Tibial artery (tissue), 4 donors: ENCODE data around the gene GALNTL6.

Experiments
- DNase-seq, 2 donors: peaks; one replicate each; pipeline ENCODE4 v3.0.0-alpha.2; 2019
- H3K27ac ChIP-seq, 2 donors: fragments of 200-600 bp; sonication (generic) in 1 of 2; 1 replicate in 1 of 2; 2 replicates in 1 of 2; pipeline ENCODE4 v1.5.1; 2018 to 2019; ENCODE audit warnings: mild to moderate bottlenecking in 1 of 2
- H3K27me3 ChIP-seq, 2 donors: fragments of 200-600 bp; sonication (generic) in 1 of 2; one replicate each; pipeline versions ENCODE4 v1.5.1 to v1.6.0; 2016 to 2019
- H3K36me3 ChIP-seq, 3 donors: fragments of 200-600 bp; sonication (generic) in 2 of 3; one replicate each; pipeline ENCODE4 v1.5.1; 2016 to 2019; ENCODE audit warnings: mild to moderate bottlenecking in 2 of 3
- H3K4me1 ChIP-seq, 4 donors: fragments of 200-600 bp; sonication (generic) in 2 of 4; 1 replicate in 3 of 4; 2 replicates in 1 of 4; pipeline ENCODE4 v1.5.1; 2016 to 2019
- H3K4me3 ChIP-seq, 2 donors: fragments of 200-600 bp; sonication (generic) in 1 of 2; 1 replicate in 1 of 2; 2 replicates in 1 of 2; pipeline ENCODE4 v1.5.1; 2018 to 2019; ENCODE audit warnings: mild to moderate bottlenecking in 2 of 2
- H3K9me3 ChIP-seq, 3 donors: fragments of 200-600 bp; sonication (generic) in 1 of 3; one replicate each; pipeline ENCODE4 v1.5.1; 2016 to 2019
- CTCF ChIP-seq, 2 experiments: fragments of 200-600 bp in 1 of 2; fragments of 450-650 bp in 1 of 2; IDR thresholded peaks; one replicate each; pipeline ENCODE4 v1.5.1; 2017 to 2019; ENCODE audit warnings: antibody characterized with exemption in 2 of 2, mild to moderate bottlenecking in 1 of 2, moderate library complexity in 1 of 2
- intact Hi-C: fragments of 100-400 bp; cut with DNase I; formaldehyde crosslinking; loops from one replicate; pipeline ENCODE4 v1.15.0; 2023; ENCODE audit warnings: low total_unique reads

Gene GALNTL6

GRCh38 chr4:172362569-172362968 is 549.4 kb downstream of the GALNTL6 start:
- no peaks in the 10 kb centered on the region for H3K4me1 ChIP-seq
- no peaks in the 10 kb centered on the region for H3K27me3 ChIP-seq
- H3K4me3 ChIP-seq = no peak overlapping the region
- H3K36me3 ChIP-seq = no peaks in the 10 kb centered on the region
- intact Hi-C loops = no loop called here
- TF ChIP-seq CTCF (IDR thresholded peaks at IDR 0.05) = no peak
- no peak overlapping the region for H3K27ac ChIP-seq
- no peaks in the 10 kb centered on the region for H3K9me3 ChIP-seq
- DNase-seq = no peak

DNA sequence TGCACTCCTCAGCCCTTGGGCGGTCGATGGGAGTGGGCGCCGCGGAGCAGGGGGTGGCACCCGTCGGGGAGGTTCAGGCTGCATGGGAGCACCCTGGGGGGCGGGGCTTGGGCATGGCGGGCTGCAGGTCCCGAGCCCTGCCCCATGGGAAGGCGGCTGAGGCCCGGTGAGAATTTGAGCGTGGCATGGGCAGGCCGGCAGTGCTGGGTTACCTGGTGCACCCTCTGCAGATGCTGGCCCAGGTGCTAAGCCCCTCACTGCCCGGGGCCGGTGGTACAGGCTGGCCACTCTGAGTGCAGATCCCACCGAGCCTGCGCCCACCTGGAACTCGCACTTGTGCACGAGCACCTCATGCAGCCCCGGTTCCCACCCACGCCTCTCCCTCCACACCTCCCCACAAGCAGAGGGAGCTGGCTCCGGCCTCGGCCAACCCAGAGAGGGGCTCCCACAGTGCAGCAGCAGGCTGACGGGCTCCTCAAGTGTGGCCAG is 556.3 kb downstream of the GALNTL6 start:
- H3K9me3 ChIP-seq = peaks cover 0 to 8% (median 0%) of the 10 kb centered on the region in 3 donors
- H3K36me3 ChIP-seq = no peaks in the 10 kb centered on the region
- no peak overlapping the region for H3K27ac ChIP-seq
- H3K4me3 ChIP-seq = no peak overlapping the region
- DNase-seq = no peak
- H3K27me3 ChIP-seq = no peaks in the 10 kb centered on the region
- no peaks in the 10 kb centered on the region for H3K4me1 ChIP-seq
- intact Hi-C loops = no loop called here
- no peak for TF ChIP-seq CTCF (IDR thresholded peaks at IDR 0.05)

- Histone ChIP-seq H3K4me1 (no peaks in the 10 kb centered on the region), H3K27ac (no peak overlapping the region), H3K9me3 (no peaks in the 10 kb centered on the region), H3K36me3 (no peaks in the 10 kb centered on the region), H3K27me3 (no peaks in the 10 kb centered on the region), H3K4me3 (no peak overlapping the region)
- DNase-seq = no peak
- TF ChIP-seq CTCF (IDR thresholded peaks at IDR 0.05) = no peak
- intact Hi-C loops = no loop called here
Measured at GRCh38 chr4:172377486-172378140, 564.4 kb downstream of the GALNTL6 start.

- Histone ChIP-seq H3K27ac (no peak overlapping the region), H3K4me3 (no peak overlapping the region), H3K4me1 (no peaks in the 10 kb centered on the region), H3K9me3 (no peaks in the 10 kb centered on the region), H3K36me3 (no peaks in the 10 kb centered on the region), H3K27me3 (no peaks in the 10 kb centered on the region)
- TF ChIP-seq CTCF (IDR thresholded peaks at IDR 0.05) = no peak
- DNase-seq = no peak
- intact Hi-C loops = no loop called here
Measured at GRCh38 chr4:172379834-172380233, 566.6 kb downstream of the GALNTL6 start.

DNA sequence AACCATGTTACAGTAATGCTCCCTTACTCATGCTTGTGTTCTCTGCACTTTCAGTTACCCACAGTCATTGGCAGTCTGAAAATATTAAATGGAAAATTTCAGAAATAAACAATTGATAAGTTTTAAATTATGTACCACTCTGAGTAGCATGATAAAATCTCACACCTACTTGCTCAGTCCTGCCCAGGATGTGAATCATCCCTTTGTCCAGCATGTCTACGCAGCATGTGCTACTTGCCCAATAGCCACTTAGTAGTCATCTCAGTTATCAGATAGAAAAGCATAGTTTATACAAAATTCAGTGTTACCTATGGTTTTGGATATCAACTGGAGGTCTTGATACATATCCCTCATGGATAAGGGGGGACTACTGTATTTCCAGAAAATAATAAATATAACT is 577.1 kb downstream of the GALNTL6 start:
- TF ChIP-seq CTCF (IDR thresholded peaks at IDR 0.05) = no peak
- DNase-seq = no peak
- no peak overlapping the region for H3K4me3 ChIP-seq
- no peaks in the 10 kb centered on the region for H3K36me3 ChIP-seq
- no peaks in the 10 kb centered on the region for H3K27me3 ChIP-seq
- no peak overlapping the region for H3K27ac ChIP-seq
- H3K9me3 ChIP-seq = no peaks in the 10 kb centered on the region
- intact Hi-C loops = no loop called here
- no peaks in the 10 kb centered on the region for H3K4me1 ChIP-seq

DNA sequence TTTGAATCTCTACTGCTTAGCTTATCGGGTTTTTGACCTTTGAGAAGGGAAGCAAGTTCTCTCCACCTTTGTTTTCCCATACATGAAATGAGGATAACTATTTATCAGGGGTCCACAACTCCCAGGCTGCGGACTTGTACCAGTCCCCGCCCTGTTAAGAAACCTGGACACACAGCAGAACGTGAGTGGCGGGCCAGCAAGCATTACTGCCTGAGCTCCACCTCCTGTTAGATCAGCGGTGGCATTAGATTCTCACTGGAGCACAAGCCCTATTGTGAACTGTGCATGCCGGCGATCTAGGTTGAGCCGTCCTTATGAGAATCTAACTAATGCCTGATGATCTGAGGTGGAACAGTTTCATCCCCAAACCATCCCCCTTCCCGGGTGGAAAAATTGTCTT is 579.5 kb downstream of the GALNTL6 start:
- no peaks in the 10 kb centered on the region for H3K4me1 ChIP-seq
- H3K36me3 ChIP-seq = no peaks in the 10 kb centered on the region
- H3K9me3 ChIP-seq = no peaks in the 10 kb centered on the region
- no peak overlapping the region for H3K4me3 ChIP-seq
- H3K27ac ChIP-seq = no peak overlapping the region
- intact Hi-C loops = no loop called here
- DNase-seq = no peak
- no peaks in the 10 kb centered on the region for H3K27me3 ChIP-seq
- no peak for TF ChIP-seq CTCF (IDR thresholded peaks at IDR 0.05)
